Transverse colon (tissue), 3 donors: Measurements from ENCODE around the gene ADCY1.

Experiments used
- CTCF ChIP-seq, 5 experiments: fragments of 200-600 bp in 3 of 5; fragments of 450-650 bp in 2 of 5; sonication (generic) in 3 of 5; IDR thresholded peaks; 1 replicate in 2 of 5; 2 replicates in 3 of 5; pipeline ENCODE4 v1.5.1; 2016 to 2017; ENCODE audit warnings: antibody characterized with exemption in 5 of 5, inconsistent platforms in 3 of 5, mild to moderate bottlenecking in 2 of 5, moderate library complexity in 1 of 5
- EP300 ChIP-seq: sonication (generic); formaldehyde crosslinking; IDR thresholded peaks from one replicate; pipeline ENCODE4 v1.6.1; 2017; ENCODE audit warnings: antibody characterized with exemption, low read depth
- POLR2A ChIP-seq: fragments of 450-650 bp; IDR thresholded peaks from one replicate; pipeline ENCODE4 v1.6.1; 2016; ENCODE audit warnings: antibody characterized with exemption, mild to moderate bottlenecking, moderate library complexity

- TF ChIP-seq EP300 (no peak), CTCF (IDR thresholded peaks at IDR 0.05) (no peak), POLR2A (no peak)
These were observed 114.2 kb downstream of the ADCY1 start for GRCh38 chr7:45688382-45688781.
